HG03342 (cell line): ENCODE measurements around the gene CINP.
A peak's percentile ranks its signal among the peaks of the same experiment; 100 is the strongest.
"Not testable (repeated sequence)": the region's sequence is repeated elsewhere in the genome, so short reads cannot be mapped to it uniquely, and the experiment has no call there.

ENCODE experiments used
- ATAC-seq: cut with Tn5 transposase; IDR thresholded peaks from one replicate; pipeline ENCODE4 v1.9.1; 2021; ENCODE audit warnings: mild to moderate bottlenecking, moderate library complexity; ENCODE audit not compliant: unreplicated experiment

CINP gene

GRCh38 chr14:102321456-102322422 lies 41.0 kb downstream of the CINP start:
- no peak for ATAC-seq

- ATAC-seq, result no peak
These were observed 41.8 kb downstream of the CINP start for GRCh38 chr14:102320671-102321455.

- peak; percentile 22 for ATAC-seq
These were observed 42.5 kb downstream of the CINP start for GRCh38 chr14:102320033-102320660.

- peak; percentile 56 for ATAC-seq
These were observed 43.2 kb downstream of the CINP start, which contains the start of gene ZNF839 for GRCh38 chr14:102319351-102320032. Gene ZNF839, plus strand, starts transcription at chr14:102319746. Its CDS starts 20 bp downstream, at chr14:102319766.

GRCh38 chr14:102318781-102319276 lies 43.9 kb downstream of the CINP start:
- no peak for ATAC-seq

GRCh38 chr14:102317564-102318248 lies 45.0 kb downstream of the CINP start:
- ATAC-seq, result no peak

GRCh38 chr14:102316743-102317563 lies 45.7 kb downstream of the CINP start:
- ATAC-seq, result peak; percentile 64

- no peak for ATAC-seq
These were observed 46.4 kb downstream of the CINP start for GRCh38 chr14:102316338-102316742.

GRCh38 chr14:102315121-102315520 lies 47.6 kb downstream of the CINP start:
- ATAC-seq, result no peak

- peak; percentile 55 for ATAC-seq
These were observed 48.3 kb downstream of the CINP start for GRCh38 chr14:102314242-102315011.

GRCh38 chr14:102304611-102305506 lies 57.8 kb downstream of the CINP start, which contains the start of gene MOK:
Gene MOK, minus strand, starts transcription at chr14:102305164. Its CDS starts 196 bp downstream, at chr14:102304968.
- peak; percentile 89 for ATAC-seq

- ATAC-seq, result no peak
These were observed 59.0 kb downstream of the CINP start for GRCh38 chr14:102303664-102304063.

GRCh38 chr14:102298303-102299070 lies 64.2 kb downstream of the CINP start:
- ATAC-seq, result not testable (repeated sequence)
